ENCODE results near the gene IRS1.

IRS1 gene

DNA sequence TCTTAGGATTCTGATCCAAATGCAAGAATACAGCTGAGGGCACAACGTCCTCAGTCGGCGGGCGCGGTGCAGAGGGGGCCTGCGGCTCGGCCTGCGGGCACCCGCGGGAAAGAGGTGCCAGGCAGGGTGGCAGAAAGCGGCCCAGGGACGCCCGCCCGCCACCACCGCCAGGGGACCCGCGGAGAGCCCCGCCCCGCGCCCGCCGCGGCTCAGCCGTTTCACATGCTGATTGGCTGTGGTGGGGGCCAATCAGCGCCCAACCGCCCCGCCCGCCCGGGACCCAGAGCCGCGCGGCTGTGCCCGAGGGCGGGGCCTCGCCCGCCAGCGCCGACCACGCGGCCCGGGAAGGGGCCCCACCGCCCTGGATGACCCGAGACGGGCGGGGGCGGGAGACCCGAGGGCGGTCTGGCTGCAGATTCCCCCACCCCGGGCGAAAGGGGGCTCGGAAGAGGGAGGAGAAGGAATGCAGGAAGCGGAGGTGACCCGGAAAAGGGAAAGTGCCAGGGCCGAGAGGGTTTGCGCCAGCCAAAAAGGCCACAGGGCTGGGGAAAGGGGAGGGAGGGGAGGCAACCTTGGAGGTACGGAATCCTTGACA, 8.0 kb downstream of the IRS1 start:
- no peaks in the 10 kb centered on the region for H3K9me2 ChIP-seq (replicated peaks; ENCODE audit: insufficient read depth, low read length)
- peak overlapping the region; percentile 73 for H3K4me3 ChIP-seq (ENCODE audit: insufficient read depth, low read length, poor library complexity, severe bottlenecking)
- peak overlapping the region; percentile 87 for H2AFZ ChIP-seq (ENCODE audit: low read depth, low read length, severe bottlenecking)
- no peaks in the 10 kb centered on the region for H3K27me3 ChIP-seq (ENCODE audit: low read length)
- peaks cover 35% of the 10 kb centered on the region for H3F3A ChIP-seq (ENCODE audit: insufficient read depth)
- H3K4me2 ChIP-seq (ENCODE audit: low read depth, low read length, poor library complexity, severe bottlenecking) = peak overlapping the region; percentile 91
- H3K27ac ChIP-seq (ENCODE audit: low read depth, low read length) = peak overlapping the region; percentile 89
- peak overlapping the region; percentile 83 for H3K9ac ChIP-seq (ENCODE audit: low read length)
- H3K9me3 ChIP-seq (ENCODE audit: insufficient read depth, low read length) = no peaks in the 10 kb centered on the region
- H3K79me2 ChIP-seq (ENCODE audit: insufficient read depth, low read length) = peaks cover 54% of the 10 kb centered on the region
- TF ChIP-seq CTCF (IDR thresholded peaks at IDR 0.05; ENCODE audit: insufficient read depth, low read length, poor library complexity, severe bottlenecking) (no peak), EZH2phosphoT487 (conservative IDR thresholded peaks at IDR 0.05; ENCODE audit: low read length) (no peak)
- no peaks in the 10 kb centered on the region for H4K20me1 ChIP-seq (ENCODE audit: low read depth, low read length)
- no peaks in the 10 kb centered on the region for H3K36me3 ChIP-seq (ENCODE audit: low read length)

DNA sequence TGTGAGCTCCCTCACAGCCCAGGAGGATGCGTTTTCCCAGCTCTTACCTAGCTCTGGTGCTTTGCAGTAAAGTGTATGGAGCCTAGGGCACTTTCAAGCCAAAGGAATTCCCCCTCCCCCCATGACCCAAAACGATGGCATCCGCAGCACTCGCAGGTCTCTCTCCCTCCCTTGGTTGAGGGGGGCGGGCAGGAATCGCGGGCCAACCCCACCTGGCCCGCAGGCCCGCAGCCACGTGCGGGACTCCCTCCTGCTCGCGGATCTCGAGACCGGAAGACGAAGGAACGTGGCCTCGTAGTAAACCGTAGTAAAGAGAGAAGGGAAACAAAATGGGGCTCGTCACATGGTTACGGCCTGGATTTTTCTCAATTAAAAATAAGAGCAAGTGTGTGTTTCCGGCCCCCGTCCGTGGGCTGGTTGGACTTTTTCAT, 8.5 kb downstream of the IRS1 start:
- Histone ChIP-seq H2AFZ (ENCODE audit: low read depth, low read length, severe bottlenecking) (peak overlapping the region; percentile 87), H4K20me1 (ENCODE audit: low read depth, low read length) (no peaks in the 10 kb centered on the region), H3K9me3 (ENCODE audit: insufficient read depth, low read length) (no peaks in the 10 kb centered on the region), H3K79me2 (ENCODE audit: insufficient read depth, low read length) (peaks cover 49% of the 10 kb centered on the region), H3K27me3 (ENCODE audit: low read length) (no peaks in the 10 kb centered on the region), H3K9me2 (replicated peaks; ENCODE audit: insufficient read depth, low read length) (no peaks in the 10 kb centered on the region), H3K9ac (ENCODE audit: low read length) (peak overlapping the region; percentile 83), H3K36me3 (ENCODE audit: low read length) (no peaks in the 10 kb centered on the region), H3K27ac (ENCODE audit: low read depth, low read length) (peak overlapping the region; percentile 65), H3F3A (ENCODE audit: insufficient read depth) (peaks cover 35% of the 10 kb centered on the region), H3K4me2 (ENCODE audit: low read depth, low read length, poor library complexity, severe bottlenecking) (peak overlapping the region; percentile 70), H3K4me3 (ENCODE audit: insufficient read depth, low read length, poor library complexity, severe bottlenecking) (peak overlapping the region; percentile 55)
- TF ChIP-seq EZH2phosphoT487 (conservative IDR thresholded peaks at IDR 0.05; ENCODE audit: low read length) (no peak), CTCF (IDR thresholded peaks at IDR 0.05; ENCODE audit: insufficient read depth, low read length, poor library complexity, severe bottlenecking) (no peak)

- no peaks in the 10 kb centered on the region for H3K27me3 ChIP-seq (ENCODE audit: low read length)
- no peak overlapping the region for H2AFZ ChIP-seq (ENCODE audit: low read depth, low read length, severe bottlenecking)
- H3K36me3 ChIP-seq (ENCODE audit: low read length) = no peaks in the 10 kb centered on the region
- H3K4me2 ChIP-seq (ENCODE audit: low read depth, low read length, poor library complexity, severe bottlenecking) = peak overlapping the region; percentile 70
- no peak overlapping the region for H3K27ac ChIP-seq (ENCODE audit: low read depth, low read length)
- peak overlapping the region; percentile 83 for H3K9ac ChIP-seq (ENCODE audit: low read length)
- H4K20me1 ChIP-seq (ENCODE audit: low read depth, low read length) = no peaks in the 10 kb centered on the region
- H3K79me2 ChIP-seq (ENCODE audit: insufficient read depth, low read length) = peaks cover 43% of the 10 kb centered on the region
- H3F3A ChIP-seq (ENCODE audit: insufficient read depth) = peaks cover 35% of the 10 kb centered on the region
- no peak for TF ChIP-seq CTCF (IDR thresholded peaks at IDR 0.05; ENCODE audit: insufficient read depth, low read length, poor library complexity, severe bottlenecking)
- no peak for TF ChIP-seq EZH2phosphoT487 (conservative IDR thresholded peaks at IDR 0.05; ENCODE audit: low read length)
- H3K9me2 ChIP-seq (replicated peaks; ENCODE audit: insufficient read depth, low read length) = no peaks in the 10 kb centered on the region
- peak overlapping the region; percentile 55 for H3K4me3 ChIP-seq (ENCODE audit: insufficient read depth, low read length, poor library complexity, severe bottlenecking)
- H3K9me3 ChIP-seq (ENCODE audit: insufficient read depth, low read length) = no peaks in the 10 kb centered on the region
These were observed 9.2 kb downstream of the IRS1 start for GRCh38 chr2:226790431-226790830.

Data from SU-DHL-6 (cell line).